A673 (cell line): ENCODE measurements around the gene SDF2L1. TPM values are rescaled to one million over a fixed set of nuclear protein-coding genes. Genes with fewer than 3 reads are reported as not detected.
"Not testable (repeated sequence)": the region's sequence is repeated elsewhere in the genome, so short reads cannot be mapped to it uniquely, and the experiment has no call there.

ENCODE experiments used
- BruUV-seq: library from RNA; stranded (reverse); fragments of 400-500 nt; replicated peaks from 2 replicates; lab custom pipeline; 2021; lab: Mats Ljungman, UMichigan
- CTCF ChIA-PET: fragments of 300-600 bp; sonication (Branson Sonifier 250); formaldehyde crosslinking; loops from one replicate; lab custom pipeline; 2022; ENCODE audit warnings: antibody characterized with exemption; lab: Charles Lee
- POLR2A ChIA-PET: fragments of 300-600 bp; sonication (Branson Sonifier 250); formaldehyde crosslinking; loops from one replicate; lab custom pipeline; 2022; ENCODE audit warnings: antibody characterized with exemption; ENCODE audit not compliant: low non-redundant PET; lab: Charles Lee
- DNase-seq: peaks from one replicate; pipeline ENCODE4 v3.0.0-alpha.2; 2015; ENCODE audit warnings: low spot score
- H3K27ac ChIP-seq: fragments of 200-600 bp; sonication (generic); 2 replicates; pipeline ENCODE4 v1.5.1; 2016; ENCODE audit warnings: mixed run types, low read depth, mild to moderate bottlenecking, mixed read lengths, antibody characterized with exemption, low read length; ENCODE audit not compliant: poor library complexity, severe bottlenecking
- H3K27me3 ChIP-seq: fragments of 200-600 bp; sonication (generic); replicated peaks from 2 replicates; pipeline ENCODE4 v1.6.1; 2017; ENCODE audit warnings: mixed run types, low read depth, mild to moderate bottlenecking, mixed read lengths, antibody characterized with exemption, low read length; ENCODE audit not compliant: insufficient read depth, poor library complexity
- H3K36me3 ChIP-seq: fragments of 200-600 bp; sonication (generic); 2 replicates; pipeline ENCODE4 v1.6.1; 2016; ENCODE audit warnings: mixed run types, mild to moderate bottlenecking, mixed read lengths, antibody characterized with exemption, low read length; ENCODE audit not compliant: insufficient read depth, poor library complexity, severe bottlenecking
- H3K4me1 ChIP-seq: fragments of 200-600 bp; sonication (generic); 2 replicates; pipeline ENCODE4 v1.6.1; 2017; ENCODE audit warnings: mixed run types, mild to moderate bottlenecking, mixed read lengths, antibody characterized with exemption, low read length; ENCODE audit not compliant: insufficient read depth, poor library complexity, severe bottlenecking
- H3K4me3 ChIP-seq: fragments of 200-600 bp; sonication (generic); 2 replicates; pipeline ENCODE4 v1.5.1; 2016; ENCODE audit warnings: low read depth, mixed run types, mild to moderate bottlenecking, mixed read lengths, low read length; ENCODE audit not compliant: poor library complexity, severe bottlenecking
- H3K9me3 ChIP-seq: fragments of 200-600 bp; sonication (generic); 2 replicates; pipeline ENCODE4 v1.6.1; 2016; ENCODE audit warnings: mixed run types, low read depth, mild to moderate bottlenecking, mixed read lengths, antibody characterized with exemption, low read length; ENCODE audit not compliant: poor library complexity, severe bottlenecking
- EZH2 ChIP-seq: fragments of 200-600 bp; sonication (generic); IDR thresholded peaks from 2 replicates; pipeline ENCODE4 v1.6.1; 2017; ENCODE audit warnings: borderline replicate concordance, low read depth, mild to moderate bottlenecking, mixed read lengths, antibody characterized with exemption, low read length; ENCODE audit not compliant: poor library complexity, severe bottlenecking
- intact Hi-C: fragments of 100-400 bp; cut with micrococcal nuclease; formaldehyde crosslinking; loops from one replicate; pipeline ENCODE4 v1.10.0; 2022; ENCODE audit not compliant: unreplicated experiment
- total RNA-seq: library from RNA; stranded (reverse); gene quantifications from 2 replicates; pipeline ENCODE4 v1.2.3, GENCODE V29; 2021
- TF ChIP-seq, protein P1 (sequence below): fragments of 300-800, 200-600 bp; sonication (generic); conservative IDR thresholded peaks from 2 replicates; pipeline ENCODE4 v1.5.1; 2017; ENCODE audit warnings: low read depth, mild to moderate bottlenecking, antibody characterized with exemption, low read length, moderate library complexity, mixed read lengths

Gene SDF2L1
- total RNA-seq, 1 experiment from 2014 or later, result 50.1 TPM

DNA sequence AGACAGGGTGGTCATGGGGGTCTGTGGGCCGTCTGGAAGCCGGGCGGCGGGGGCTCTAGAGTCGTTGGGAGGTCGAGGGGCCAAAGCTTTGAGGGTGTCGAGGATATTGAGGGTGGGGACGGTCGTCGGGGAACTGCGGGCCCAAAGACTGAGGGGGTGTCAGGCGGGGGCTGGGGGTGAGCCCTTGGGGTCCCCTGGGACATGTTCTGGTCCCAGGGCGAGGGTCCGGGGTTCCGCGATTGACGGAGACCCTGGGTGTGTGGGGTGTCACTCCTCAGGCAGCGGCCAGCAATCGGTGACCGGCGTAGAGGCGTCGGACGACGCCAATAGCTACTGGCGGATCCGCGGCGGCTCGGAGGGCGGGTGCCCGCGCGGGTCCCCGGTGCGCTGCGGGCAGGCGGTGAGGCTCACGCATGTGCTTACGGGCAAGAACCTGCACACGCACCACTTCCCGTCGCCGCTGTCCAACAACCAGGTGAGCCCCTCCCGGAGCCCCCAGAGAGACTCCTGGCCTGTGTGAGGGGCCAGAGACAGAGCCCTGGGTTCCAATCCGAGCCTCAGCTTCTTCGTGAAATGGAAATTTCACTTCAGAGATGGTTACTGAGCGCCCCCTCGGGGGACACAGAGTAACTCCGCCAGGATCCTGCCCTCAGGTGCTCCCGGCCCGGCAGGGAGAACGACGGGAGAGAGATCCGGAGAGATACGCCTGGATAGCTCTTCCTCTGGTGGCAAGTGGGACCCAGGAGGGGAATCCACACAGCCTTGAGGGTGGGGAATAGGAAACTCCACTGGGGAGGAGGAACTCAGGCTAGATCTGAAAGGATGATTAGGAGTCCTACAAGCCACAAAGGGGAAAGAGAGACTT is 714 bp downstream of the SDF2L1 start:
- TSS peak; percentile 36 for BruUV-seq
- Histone ChIP-seq H3K4me3 (peak overlapping the region; percentile 73), H3K9me3 (no peaks in the 10 kb centered on the region), H3K4me1 (peaks cover 13% of the 10 kb centered on the region), H3K27ac (peak overlapping the region; percentile 62), H3K27me3 (no peaks in the 10 kb centered on the region), H3K36me3 (no peaks in the 10 kb centered on the region)
- ChIA-PET CTCF (interaction anchor here (1.0 to 2.7 kb wide), 4 partner anchors 9 to 540 kb away, joined by 4 to 9 read pairs (median 6); partner anchors contain the start of gene CCDC116), POLR2A (no interaction called here)
- TF ChIP-seq EZH2, result no peak
- TF ChIP-seq, protein P1, sequence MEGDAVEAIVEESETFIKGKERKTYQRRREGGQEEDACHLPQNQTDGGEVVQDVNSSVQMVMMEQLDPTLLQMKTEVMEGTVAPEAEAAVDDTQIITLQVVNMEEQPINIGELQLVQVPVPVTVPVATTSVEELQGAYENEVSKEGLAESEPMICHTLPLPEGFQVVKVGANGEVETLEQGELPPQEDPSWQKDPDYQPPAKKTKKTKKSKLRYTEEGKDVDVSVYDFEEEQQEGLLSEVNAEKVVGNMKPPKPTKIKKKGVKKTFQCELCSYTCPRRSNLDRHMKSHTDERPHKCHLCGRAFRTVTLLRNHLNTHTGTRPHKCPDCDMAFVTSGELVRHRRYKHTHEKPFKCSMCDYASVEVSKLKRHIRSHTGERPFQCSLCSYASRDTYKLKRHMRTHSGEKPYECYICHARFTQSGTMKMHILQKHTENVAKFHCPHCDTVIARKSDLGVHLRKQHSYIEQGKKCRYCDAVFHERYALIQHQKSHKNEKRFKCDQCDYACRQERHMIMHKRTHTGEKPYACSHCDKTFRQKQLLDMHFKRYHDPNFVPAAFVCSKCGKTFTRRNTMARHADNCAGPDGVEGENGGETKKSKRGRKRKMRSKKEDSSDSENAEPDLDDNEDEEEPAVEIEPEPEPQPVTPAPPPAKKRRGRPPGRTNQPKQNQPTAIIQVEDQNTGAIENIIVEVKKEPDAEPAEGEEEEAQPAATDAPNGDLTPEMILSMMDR, result peak; percentile 77
- intact Hi-C loops, result no loop called here
- DNase-seq, result peak; percentile 86

DNA sequence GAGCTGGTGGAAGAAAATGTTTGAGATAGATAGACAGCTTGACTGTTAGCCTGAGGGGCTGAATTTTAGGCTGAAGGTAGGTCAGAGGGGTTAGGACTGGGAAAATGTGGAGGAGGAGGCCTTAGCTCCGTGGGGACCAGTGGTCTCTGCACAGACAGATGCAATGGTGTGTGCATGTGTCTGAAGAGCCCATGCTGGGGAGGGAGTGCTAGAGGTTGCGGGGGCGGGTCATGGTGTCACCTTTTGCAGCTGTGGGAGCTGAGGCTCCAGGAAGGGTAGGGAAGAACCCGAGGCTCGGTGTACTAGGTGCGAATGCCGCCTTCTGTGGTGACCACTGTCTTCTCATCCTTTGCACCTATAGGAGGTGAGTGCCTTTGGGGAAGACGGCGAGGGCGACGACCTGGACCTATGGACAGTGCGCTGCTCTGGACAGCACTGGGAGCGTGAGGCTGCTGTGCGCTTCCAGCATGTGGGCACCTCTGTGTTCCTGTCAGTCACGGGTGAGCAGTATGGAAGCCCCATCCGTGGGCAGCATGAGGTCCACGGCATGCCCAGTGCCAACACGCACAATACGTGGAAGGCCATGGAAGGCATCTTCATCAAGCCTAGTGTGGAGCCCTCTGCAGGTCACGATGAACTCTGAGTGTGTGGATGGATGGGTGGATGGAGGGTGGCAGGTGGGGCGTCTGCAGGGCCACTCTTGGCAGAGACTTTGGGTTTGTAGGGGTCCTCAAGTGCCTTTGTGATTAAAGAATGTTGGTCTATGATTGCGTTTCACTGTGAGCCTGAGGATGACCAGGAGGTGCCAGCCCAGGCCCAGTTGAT is 1.6 kb downstream of the SDF2L1 start:
- DNase-seq, result no peak
- no peaks in the 10 kb centered on the region for H3K36me3 ChIP-seq
- POLR2A ChIA-PET, result no interaction called here
- no peak overlapping the region for H3K4me3 ChIP-seq
- TF ChIP-seq EZH2, result no peak
- TF ChIP-seq, protein P1, result no peak; the same call in 1 of the 2 replicates
- no peak overlapping the region for H3K27ac ChIP-seq
- CTCF ChIA-PET, result interaction anchor here (2.7 kb wide), 1 partner anchor 15 kb away, joined by 9 read pairs; no protein-coding TSS in a partner anchor
- no peaks in the 10 kb centered on the region for H3K9me3 ChIP-seq
- H3K27me3 ChIP-seq, result no peaks in the 10 kb centered on the region
- BruUV-seq, result no TSS peak
- intact Hi-C loops, result no loop called here
- H3K4me1 ChIP-seq, result peaks cover 13% of the 10 kb centered on the region

DNA sequence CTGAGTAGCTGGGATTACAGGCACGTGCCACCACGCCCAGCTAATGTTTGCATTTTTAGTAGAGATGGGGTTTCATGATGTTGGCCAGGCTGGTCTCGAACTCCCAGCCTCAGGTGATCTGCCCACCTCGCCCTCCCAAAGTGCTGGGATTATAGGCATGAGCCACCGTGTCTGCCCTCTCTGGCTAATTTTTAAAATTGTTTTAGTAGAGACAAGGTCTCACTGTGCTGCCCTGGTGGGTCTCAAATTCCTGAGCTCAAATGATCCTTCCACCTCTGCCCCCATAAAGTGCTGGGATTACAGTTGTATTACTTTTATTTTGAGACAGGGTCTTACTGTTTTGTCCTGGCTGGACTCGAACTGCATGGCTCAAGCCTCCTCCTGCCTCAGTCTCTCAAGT is 3.4 kb downstream of the SDF2L1 start:
- CTCF ChIA-PET, H3K27ac ChIP-seq, H3K4me3 ChIP-seq, H3K27me3 ChIP-seq, DNase-seq, H3K36me3 ChIP-seq, intact Hi-C loops, POLR2A ChIA-PET, BruUV-seq, H3K9me3 ChIP-seq: not testable (repeated sequence)
- H3K4me1 ChIP-seq, result peaks cover 13% of the 10 kb centered on the region
